COR-L47 (cell line): Measurements from ENCODE around the gene LYPD6B.

Source experiments
- DNase-seq: peaks from one replicate; lab custom pipeline; 2025; lab: John Stamatoyannopoulos, UW

Gene LYPD6B

DNA sequence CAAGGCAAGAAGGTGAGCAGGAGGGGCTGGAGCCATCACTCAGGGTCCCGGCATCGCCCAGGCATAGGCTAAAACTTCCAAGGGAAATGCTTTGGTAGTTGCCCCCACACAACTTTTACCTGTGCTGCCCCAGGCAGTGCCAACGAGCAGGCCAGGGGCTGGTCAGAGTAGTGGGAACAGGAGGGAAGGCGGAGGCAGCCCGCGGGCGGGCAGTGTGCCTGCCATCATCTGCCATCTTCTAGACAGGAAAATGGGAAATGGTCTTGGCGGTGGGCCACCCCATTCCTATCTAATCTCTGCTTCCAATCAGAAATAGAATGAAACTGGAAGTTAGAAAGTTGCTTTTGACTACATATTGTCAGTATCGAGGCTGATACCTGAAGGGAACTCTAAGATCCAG is 26.0 kb upstream of the LYPD6B start:
- DNase-seq = no peak

- DNase-seq = no peak
Measured at GRCh38 chr2:149015501-149015900, 23.0 kb upstream of the LYPD6B start.

DNA sequence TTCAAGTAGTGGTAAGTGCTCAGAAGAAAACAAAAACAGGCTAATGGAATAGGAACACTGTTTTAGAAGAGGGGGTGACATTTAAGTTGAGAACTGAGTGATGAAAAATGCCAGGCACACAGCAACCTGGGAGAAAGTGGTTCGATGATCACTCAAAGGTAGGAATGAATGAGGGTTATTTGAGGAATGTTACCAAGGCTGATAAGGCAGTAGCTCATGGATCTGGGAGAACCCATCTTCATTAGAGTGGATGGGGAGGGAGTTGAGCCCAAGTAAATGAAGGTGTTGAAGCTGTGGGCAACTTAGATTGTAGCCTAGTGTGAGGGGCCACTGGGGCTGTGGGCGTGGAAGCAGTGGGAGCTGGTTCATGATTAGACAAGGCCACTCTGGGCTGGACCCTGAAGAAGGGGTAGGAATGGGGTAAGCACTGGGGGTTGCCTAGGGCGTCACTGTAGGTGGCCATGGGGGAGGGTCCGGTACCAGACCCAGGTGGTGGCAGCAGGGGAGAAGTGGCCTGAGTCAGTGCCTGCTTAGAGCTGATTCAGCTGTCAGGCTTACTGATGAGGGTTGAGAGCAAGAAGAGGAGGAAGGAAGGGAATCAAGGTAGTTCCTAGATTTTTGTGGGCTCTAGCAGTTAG is 22.5 kb upstream of the LYPD6B start:
- DNase-seq = no peak

DNA sequence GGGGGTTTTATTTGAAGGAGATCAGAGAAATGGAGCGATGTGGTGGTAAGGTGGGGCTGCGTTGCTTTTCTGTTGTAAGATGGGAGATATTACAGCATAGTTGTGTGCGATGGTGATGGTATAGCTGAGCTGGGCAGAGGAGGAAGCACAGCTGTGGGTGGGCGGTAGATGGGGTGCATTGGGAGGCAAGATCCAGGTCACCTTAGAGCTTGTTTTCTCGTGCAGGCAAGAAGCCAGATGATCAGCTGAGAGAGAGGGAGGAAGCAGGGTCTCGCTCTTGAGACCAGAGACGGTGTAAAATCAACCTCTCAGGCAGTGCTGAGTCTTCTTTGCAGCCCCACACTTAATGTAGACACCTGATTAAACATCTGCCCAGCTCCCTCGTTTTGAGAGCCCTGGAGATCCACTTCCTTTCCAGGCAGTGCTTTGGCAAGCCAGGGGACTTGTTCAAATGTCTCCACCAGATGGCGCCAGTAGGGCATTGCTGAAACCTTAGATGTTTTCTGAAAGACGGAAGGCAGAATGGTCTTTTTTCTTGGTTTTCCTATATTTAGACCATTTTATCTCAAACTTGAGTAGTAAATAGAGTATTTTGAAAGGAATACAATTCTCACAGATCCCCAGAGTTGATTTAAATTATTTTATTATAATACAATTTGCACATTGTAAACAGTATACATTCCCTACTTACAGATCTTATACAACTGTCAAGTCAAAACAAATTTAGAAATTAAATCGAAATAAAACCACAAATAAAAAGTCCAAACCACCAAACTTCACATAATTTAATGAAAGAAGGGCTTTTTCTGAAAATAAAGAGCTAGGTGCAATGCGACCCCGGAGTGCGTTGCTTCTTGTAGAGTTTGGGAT is 21.1 kb upstream of the LYPD6B start:
- DNase-seq = peak; percentile 77

GRCh38 chr2:149018981-149019380 is 19.5 kb upstream of the LYPD6B start:
- no peak for DNase-seq

GRCh38 chr2:149019768-149020167 is 18.7 kb upstream of the LYPD6B start:
- no peak for DNase-seq

- no peak for DNase-seq
Measured at GRCh38 chr2:149020432-149020851, 18.1 kb upstream of the LYPD6B start.

DNA sequence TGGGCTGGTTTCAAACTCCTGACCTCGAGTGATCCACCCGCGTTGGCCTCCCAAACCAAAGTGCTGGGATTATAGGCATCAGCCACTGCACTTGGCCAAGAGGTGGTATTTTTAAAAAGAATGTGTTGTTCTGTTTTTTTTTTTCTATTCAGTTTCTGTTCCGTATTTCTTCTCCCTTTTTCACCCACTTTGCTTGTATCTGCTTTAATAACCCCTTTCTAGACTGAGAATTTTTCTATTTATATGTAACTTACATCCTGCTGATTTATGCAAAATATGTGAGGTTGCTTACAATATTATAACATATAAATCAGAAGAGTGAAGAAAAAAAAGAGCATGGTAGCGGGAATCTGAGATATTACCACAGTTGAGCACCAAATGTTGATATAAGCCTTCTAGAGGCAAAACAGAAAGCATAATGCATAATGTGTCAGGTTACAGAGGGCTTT is 17.2 kb upstream of the LYPD6B start:
- no peak for DNase-seq

GRCh38 chr2:149021761-149022160 is 16.7 kb upstream of the LYPD6B start:
- no peak for DNase-seq

DNA sequence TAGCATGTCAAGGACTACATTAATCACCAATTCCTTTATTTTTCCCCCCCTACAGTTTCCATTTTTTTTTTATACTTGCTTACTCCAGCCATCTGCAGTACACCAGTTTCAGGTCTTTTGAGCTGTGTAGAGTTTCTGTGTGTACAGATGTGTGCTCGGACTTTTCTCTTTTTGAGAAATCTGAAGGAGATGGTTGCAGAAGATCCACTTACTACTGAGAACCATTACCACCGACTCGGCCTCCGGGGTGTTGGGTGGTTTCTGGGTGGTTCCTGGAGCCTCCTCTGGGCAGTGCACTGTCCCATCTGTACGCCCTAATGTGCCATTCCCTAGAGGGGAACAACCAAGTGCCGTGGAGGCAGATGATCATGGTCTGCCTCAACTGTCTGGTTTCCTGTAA is 15.4 kb upstream of the LYPD6B start:
- DNase-seq = no peak

GRCh38 chr2:149027590-149028250 is 10.8 kb upstream of the LYPD6B start:
- DNase-seq = no peak

DNA sequence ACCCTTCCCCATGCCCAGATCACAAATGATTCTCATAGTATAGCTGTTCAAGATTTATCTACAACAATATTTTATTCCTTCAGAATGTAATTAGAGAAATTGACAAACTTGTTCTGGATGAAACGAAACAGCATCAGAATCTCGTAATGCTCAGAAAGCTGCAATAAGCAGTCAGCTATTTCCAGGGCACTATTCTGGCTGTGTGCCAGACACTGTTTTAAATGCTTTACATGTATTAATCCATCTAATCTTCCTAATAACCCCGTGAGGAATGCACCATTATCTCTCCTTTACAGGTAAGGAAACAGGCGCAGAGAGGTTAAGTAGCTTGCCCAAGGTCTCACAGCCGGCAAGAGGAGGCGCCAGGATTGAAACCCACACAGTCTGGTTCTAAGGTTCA is 10.1 kb upstream of the LYPD6B start:
- DNase-seq = no peak

DNA sequence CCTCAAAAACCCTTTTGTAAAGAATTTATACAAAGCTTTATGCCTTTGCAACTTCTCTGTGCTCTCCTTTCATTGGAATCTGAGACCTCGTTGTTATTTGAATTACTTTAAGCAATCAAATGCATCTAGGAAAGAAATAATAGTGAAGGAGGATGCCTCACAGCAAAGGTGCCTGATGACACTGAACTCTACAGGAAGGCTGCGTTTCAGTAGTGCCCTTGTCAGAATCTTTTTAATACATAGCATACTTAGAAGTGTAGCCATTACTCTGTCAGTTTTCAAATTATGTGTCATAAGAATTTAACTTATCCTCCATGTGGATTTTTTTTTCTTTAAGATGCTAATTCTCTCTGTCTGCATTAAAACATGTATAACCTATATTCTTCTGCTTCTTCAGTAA is 9.6 kb upstream of the LYPD6B start:
- DNase-seq = no peak

DNA sequence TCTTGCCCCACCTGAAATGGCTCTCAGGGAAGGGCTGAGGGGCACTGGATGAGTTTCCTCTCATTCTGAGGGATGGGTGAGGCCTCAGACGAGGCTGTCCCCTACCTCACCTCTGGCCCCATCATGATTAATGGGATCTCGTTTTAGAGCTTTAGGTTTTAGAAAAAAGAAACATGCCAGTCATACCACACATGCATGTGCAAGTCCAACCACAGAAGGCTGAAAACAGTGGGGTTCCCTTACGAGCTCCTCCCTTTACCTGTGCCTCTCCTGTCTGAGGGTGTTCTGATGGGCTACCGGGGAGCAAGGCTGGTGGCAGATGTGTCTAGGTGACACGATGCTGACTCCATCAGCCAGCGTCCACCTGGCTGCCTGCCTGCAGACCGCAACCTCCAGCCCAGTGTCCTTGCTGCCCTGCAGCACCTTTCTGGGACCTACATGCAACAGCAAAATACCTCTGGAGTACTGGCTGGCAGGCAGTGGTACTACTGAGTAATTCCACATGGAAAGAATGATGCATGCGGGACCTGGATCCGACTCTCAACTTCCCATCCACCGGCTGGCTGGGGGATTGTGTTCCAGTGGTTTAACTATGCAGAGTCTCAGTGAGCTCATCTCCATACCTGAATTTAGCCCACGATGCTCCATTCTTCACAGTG is 9.1 kb upstream of the LYPD6B start:
- no peak for DNase-seq

- no peak for DNase-seq
Measured at GRCh38 chr2:149031396-149031795, 7.1 kb upstream of the LYPD6B start.

GRCh38 chr2:149033716-149034115 is 4.8 kb upstream of the LYPD6B start:
- peak; percentile 64 for DNase-seq

- DNase-seq = no peak
Measured at GRCh38 chr2:149034406-149034805, 4.1 kb upstream of the LYPD6B start.

GRCh38 chr2:149036507-149037293 is 1.8 kb upstream of the LYPD6B start:
- no peak for DNase-seq

DNA sequence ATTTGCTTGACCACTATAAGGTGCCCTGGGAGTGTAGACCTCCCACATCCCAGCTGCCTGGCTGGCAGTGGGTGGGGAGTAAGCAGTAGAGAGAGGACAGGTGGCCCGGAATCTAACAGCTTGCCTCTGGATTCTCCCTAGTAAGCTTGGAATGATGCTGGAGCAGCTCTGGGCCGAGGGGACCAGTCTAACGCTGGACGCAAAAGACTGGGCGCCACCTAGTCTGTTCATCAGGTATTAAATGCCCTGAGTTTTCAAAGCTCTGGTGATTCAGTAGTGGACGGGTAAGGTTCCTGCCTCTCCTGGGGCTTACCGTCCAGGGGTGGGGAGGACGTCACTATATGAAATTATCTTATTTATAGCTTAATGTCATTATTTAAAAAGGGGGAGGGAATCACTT is 648 bp upstream of the LYPD6B start:
- peak; percentile 48 for DNase-seq

GRCh38 chr2:149039213-149039724 is 770 bp downstream of the LYPD6B start:
- no peak for DNase-seq

- DNase-seq = no peak
Measured at GRCh38 chr2:149040451-149040850, 2.0 kb downstream of the LYPD6B start.
